CMK (cell line): ENCODE measurements around the gene TMPRSS11E.
"Not testable (repeated sequence)": the region's sequence is repeated elsewhere in the genome, so short reads cannot be mapped to it uniquely, and the experiment has no call there.

ENCODE experiments used
- DNase-seq: peaks from one replicate; pipeline ENCODE4 v3.0.0-alpha.2; 2010; ENCODE audit warnings: low read depth

Gene TMPRSS11E, protein sequence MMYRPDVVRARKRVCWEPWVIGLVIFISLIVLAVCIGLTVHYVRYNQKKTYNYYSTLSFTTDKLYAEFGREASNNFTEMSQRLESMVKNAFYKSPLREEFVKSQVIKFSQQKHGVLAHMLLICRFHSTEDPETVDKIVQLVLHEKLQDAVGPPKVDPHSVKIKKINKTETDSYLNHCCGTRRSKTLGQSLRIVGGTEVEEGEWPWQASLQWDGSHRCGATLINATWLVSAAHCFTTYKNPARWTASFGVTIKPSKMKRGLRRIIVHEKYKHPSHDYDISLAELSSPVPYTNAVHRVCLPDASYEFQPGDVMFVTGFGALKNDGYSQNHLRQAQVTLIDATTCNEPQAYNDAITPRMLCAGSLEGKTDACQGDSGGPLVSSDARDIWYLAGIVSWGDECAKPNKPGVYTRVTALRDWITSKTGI

GRCh38 chr4:68447201-68447600, at the start of gene TMPRSS11E:
Gene TMPRSS11E (plus strand): TSS chr4:68447463. CDS start chr4:68447513, 50 bp downstream.
- DNase-seq, result no peak

DNA sequence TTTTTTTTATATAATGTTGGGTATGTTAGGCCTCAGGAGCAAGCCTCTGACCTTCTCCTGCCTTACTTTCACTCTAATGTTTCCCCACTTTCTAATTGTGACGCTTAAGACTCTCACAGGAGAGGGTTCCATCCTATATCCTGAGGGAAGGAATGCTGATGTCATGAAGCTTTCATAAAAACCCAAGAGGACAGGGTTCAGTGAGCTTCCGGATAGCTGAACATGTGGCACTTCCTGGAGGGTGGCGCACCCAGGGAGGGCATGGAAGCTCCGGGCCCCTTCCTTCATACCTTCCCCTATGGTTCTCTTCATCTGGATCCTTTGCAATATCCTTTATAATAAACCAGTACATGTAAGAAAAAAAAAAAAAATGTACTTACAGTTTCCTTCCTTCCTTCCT, 48.0 kb upstream of the TMPRSS11E start:
- no peak for DNase-seq

DNA sequence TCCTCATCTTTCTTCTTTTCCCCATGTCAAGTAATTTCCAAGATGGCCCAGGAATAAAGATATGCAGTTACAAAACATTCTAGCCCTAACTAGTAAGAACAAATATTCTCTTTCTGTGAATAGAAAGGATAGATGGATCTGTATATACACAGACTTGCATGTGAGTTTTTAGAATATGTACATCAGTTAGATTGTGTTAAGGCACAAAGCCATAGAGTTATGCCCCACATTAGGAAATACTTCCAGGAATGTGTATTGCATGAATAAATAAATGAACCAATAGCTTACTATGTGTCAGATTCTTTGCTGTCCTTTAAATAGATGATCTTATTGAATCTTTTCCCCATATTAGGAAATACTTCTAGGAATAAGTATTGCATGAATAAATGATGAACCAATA, 46.0 kb upstream of the TMPRSS11E start:
- no peak for DNase-seq

GRCh38 chr4:68404153-68404552, 43.1 kb upstream of the TMPRSS11E start:
- DNase-seq, result no peak

DNA sequence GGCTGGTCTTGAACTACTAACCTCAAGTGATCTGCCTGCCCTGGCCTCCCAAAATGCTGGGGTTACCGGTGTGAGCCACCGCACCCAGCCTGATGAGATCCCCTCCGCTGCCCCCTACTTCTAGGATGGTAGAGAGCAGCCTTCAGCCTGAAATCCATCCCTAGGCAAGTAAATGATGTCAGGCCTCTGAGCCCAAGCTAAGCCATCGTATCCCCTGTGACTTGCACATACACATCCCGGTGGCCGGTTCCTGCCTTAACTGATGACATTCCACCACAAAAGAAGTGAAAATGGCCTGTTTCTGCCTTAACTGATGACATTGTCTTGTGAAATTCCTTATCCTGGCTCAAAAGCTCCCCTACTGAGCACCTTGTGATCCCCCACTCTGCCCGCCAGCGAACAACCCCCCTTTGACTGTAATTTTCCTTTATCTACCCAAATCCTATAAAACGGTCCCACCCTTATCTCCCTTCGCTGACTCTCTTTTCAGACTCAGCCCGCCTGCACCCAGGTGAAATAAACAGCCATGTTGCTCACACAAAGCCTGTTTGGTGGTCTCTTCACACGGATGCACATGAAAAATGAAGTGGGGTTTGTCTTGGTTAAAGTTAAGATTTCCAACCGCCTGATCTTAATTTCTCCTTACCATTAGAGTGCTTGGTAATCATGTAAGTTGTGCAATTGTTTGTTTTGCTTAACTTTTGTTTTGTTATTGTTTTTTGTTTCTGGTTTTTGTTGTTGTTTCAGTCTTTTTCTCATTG, 41.4 kb upstream of the TMPRSS11E start:
- not testable (repeated sequence) for DNase-seq

GRCh38 chr4:68406479-68406859, 40.8 kb upstream of the TMPRSS11E start:
- no peak for DNase-seq

DNA sequence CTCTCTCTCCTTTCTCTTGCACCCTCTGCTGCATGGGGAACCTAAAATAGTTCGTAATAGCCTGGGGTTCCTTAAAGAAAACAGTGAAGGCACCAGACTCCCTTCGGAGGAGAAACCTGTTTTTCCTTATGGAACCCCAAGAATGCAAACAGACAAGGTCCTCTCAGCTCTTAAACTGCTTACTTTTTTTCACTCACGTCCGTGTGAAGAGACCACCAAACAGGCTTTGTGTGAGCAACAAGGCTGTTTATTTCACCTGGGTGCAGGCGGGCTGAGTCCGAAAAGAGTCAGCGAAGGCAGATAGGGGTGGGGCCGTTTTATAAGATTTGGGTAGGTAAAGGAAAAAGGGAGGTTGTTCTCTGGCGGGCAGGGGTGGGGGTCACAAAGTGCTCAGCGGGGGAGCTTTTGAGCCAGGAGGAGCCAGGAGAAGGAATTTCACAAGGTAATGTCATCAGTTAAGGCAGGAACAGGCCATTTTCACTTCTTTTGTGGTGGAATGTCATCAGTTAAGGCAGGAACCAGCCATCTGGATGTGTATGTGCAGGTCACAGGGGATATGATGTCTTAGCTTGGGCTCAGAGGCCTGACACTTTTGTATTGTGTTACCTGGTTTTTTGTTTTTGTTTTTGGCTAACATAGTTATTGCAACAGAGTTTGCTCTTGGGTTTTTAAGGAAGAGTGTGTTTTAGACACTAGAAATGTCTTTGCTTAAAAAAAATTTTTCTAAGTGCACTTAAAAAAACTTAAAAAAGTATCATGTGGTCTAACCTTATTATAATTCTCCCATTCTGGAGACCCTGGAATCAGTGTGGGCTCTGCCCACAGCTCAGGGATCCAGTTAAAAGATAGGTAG, 40.0 kb upstream of the TMPRSS11E start:
- not testable (repeated sequence) for DNase-seq

DNA sequence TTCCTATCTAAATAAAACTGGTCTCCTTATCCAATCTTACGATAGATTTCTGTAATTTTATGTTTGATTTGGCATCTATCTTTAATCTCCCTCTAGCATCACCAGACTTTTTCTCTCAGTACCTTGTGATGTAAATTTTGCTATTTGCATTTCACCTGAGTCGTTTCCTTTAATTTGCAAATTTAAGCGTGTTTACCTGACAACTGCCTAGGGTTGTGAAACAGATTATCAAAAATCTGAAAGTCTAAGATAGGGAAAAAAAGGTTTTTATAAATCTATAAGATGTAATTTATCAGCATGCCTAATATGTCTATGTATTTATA, 39.4 kb upstream of the TMPRSS11E start:
- no peak for DNase-seq

- no peak for DNase-seq
These were observed 37.1 kb upstream of the TMPRSS11E start for GRCh38 chr4:68410149-68410548.

DNA sequence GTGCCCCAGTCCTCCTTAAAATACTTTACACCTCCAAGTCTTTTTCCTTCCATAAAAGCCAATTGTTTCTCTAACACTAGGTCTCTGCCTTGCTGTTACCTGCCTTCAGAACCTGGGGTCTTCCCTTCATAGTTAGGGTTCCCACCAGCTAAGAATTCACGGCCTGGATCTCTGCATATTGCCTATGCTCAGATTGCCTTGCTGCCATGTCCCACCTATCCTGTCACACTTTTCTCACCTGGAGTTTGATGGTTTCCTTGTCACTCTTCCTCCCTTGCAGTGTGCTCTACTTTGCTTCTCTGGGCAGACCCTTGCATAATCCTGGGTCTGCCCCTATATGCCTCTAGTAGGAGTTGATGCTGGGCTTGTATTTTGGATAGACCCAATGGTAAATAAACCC, 36.6 kb upstream of the TMPRSS11E start:
- no peak for DNase-seq

DNA sequence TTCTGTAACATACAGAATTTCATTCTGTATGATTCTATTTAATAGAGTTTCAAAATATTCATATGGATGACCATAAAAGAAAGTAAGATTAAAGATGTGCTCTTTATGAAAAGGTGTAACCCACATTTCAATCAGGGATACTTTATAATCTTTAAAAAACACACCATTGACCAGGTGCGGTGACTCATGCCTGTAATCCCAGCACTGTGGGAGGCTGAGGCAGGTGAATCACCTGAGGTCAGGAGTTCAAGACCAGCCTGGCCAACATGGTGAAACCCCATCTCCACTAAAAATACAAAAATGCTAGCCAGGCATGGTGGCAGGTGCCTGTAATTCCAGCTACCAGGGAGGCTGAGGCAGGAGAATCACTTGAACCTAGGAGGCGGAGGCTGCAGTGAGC, 35.2 kb upstream of the TMPRSS11E start:
- DNase-seq, result not testable (repeated sequence)

DNA sequence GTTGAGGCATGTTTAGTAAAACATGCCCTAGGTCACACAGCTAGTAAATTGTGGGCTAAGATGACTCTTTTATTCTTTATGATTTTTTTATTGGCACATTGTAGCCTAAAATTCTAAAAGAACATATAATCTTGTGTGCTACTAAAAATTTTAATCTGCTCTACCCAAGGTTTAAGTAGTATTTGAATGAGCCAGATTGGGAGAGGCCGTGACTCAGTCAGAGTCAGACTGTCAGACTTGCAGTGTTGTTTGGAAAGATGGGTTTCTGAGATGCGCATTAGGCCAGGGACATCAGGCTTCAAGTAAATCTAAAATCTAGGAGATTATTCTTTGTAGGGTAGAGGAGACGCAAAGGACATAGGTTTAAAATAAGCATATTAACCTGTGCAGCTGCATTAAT, 30.7 kb upstream of the TMPRSS11E start:
- DNase-seq, result no peak

DNA sequence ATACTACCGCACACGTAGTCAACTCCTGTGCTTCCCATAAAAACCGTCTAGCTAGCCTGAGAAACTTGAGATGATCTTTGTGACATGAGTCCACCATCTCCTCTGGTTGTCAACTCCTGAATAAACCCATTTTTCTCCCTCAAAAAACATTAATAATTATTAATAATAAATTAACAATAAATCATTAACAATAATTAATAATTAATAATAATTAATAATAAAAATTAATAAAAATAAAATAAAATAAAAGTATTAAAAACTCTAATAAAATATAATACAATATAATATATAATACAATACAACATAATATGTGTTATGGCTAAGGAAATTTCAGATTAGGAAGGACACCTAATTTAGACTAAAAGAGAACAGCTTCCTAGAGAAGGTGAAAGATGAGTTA, 20.7 kb upstream of the TMPRSS11E start:
- no peak for DNase-seq

DNA sequence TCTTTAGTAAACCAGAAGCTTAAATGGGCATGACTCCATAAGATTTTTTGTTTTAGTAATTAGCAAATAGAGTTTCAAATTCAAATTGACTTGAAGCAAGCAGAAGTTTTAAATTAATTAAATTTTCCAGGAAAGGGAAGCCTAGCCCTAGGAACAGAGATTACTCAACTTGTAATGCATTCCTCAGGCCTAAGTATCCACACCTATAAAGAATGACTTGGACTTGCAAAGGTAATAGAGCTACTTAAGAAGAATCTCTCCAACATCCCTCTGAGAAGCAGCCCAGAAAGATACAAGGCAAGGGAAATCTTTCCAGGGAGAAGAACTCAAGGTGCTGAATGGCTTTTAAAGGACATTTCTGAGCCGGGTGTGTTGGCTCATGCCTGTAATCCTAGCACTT, 16.9 kb upstream of the TMPRSS11E start:
- DNase-seq, result no peak

- no peak for DNase-seq
These were observed 14.9 kb upstream of the TMPRSS11E start for GRCh38 chr4:68432320-68432719.

DNA sequence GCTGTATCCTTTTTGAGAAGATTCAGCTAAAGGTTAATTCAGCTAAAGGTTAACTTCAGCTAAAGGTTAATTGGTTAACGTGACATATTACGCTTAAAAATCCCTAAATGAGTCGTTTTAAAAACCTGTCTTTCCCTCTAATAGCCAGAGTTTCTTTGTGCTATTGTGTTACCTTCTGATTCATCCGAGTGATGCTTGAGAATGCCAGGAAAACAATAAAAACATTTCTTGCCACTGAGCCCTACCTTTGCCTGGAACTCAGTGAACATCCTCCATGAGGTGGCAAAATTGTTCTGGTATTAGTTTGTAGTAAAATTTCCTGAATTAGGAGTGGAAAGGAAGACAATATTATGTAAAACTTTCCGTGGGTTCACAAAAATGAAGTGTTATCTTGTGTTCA, 13.7 kb upstream of the TMPRSS11E start:
- DNase-seq, result no peak

GRCh38 chr4:68434277-68434676, 13.0 kb upstream of the TMPRSS11E start:
- DNase-seq, result no peak

GRCh38 chr4:68434836-68435235, 12.4 kb upstream of the TMPRSS11E start:
- DNase-seq, result no peak

DNA sequence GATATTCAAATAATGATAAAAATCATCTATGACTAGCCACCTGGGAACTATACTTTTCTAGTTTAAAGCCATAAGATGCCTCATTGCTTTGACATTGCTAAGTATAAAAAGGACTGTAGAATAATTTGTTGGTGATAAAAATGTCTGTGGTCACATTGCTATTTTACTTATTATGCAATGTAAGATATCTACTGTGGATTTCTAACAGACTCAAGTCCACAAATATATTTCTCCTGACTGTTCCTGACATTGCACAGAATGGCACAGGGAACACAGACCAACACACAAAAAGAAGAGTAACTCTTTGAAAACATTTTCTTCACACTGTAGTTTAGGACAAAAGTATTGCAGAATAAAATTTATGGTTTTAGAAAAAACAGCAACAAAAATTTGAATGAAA, 2.2 kb upstream of the TMPRSS11E start:
- DNase-seq, result no peak

- DNase-seq, result no peak
These were observed 4.3 kb downstream of the TMPRSS11E start for GRCh38 chr4:68451246-68452211.

- no peak for DNase-seq
These were observed 12.8 kb downstream of the TMPRSS11E start for GRCh38 chr4:68460085-68460484.
